K562 (cell line): ENCODE measurements around the gene INTS4. TPM values are rescaled to one million over a fixed set of nuclear protein-coding genes. Genes with fewer than 3 reads are reported as not detected.
A peak's percentile ranks its signal among the peaks of the same experiment; 100 is the strongest.
"Not testable (repeated sequence)": the region's sequence is repeated elsewhere in the genome, so short reads cannot be mapped to it uniquely, and the experiment has no call there.

Experiments used
- ATAC-seq: fragments of 200-7000 bp; cut with Tn5 transposase; 3 replicates; pipeline ENCODE4 v1.9.1; 2020; ENCODE audit warnings: moderate library complexity
- BruUV-seq: library from RNA; stranded (reverse); fragments of 400-500 nt; replicated peaks from 2 replicates; lab custom pipeline; 2021; lab: Mats Ljungman, UMichigan
- CTCF ChIA-PET: fragments of 300-600 bp; formaldehyde crosslinking; extraction: SDS; loops from one replicate; lab custom pipeline; 2021; ENCODE audit warnings: low intra/inter-chr PET ratio; lab: Yijun Ruan, JAX
- POLR2A ChIA-PET: fragments of 300-600, 350-650 bp; sonication (Branson Sonifier 250); formaldehyde crosslinking; extraction: SDS; loops from one replicate; lab custom pipeline; 2021; ENCODE audit warnings: antibody characterized with exemption, inconsistent platforms; lab: Yijun Ruan, JAX
- DNase-seq, 4 experiments: peaks; one replicate each; pipeline versions ENCODE4 v3.0.0 to v3.0.0-alpha.2; 2011 to 2018; ENCODE audit warnings: low spot score in 3 of 4, mixed read lengths in 3 of 4; ENCODE audit errors: extremely low read depth in 1 of 4
- FAIRE-seq: peaks from 2 replicates; lab custom pipeline; 2011; peaks lifted over from hg19 to GRCh38; lab: Jason Lieb, UNC
- H2AFZ ChIP-seq: 2 replicates; pipeline ENCODE4 v1.6.0; 2011; ENCODE audit warnings: low read depth, low read length, control low read depth, inconsistent platforms
- H3K27ac ChIP-seq: fragments of 200-600 bp; 3 replicates; pipeline ENCODE4 v1.8.0; 2011; ENCODE audit warnings: low read depth, mild to moderate bottlenecking, control low read depth, inconsistent platforms, low read length, moderate library complexity, mixed read lengths; ENCODE audit errors: extremely low read depth
- H3K27me3 ChIP-seq, 2 experiments: fragments of 300-600 bp in 1 of 2; 2 replicates in 1 of 2; 3 replicates in 1 of 2; pipeline versions ENCODE4 v1.6.0 to v1.8.0; 2011; ENCODE audit warnings: inconsistent platforms in 2 of 2, low read length in 2 of 2, mild to moderate bottlenecking in 1 of 2, mixed read lengths in 1 of 2, moderate library complexity in 1 of 2; ENCODE audit not compliant: control insufficient read depth in 2 of 2, insufficient read depth in 2 of 2
- H3K36me3 ChIP-seq: fragments of 300-600 bp; 3 replicates; pipeline ENCODE4 v1.8.0; 2011; ENCODE audit warnings: mild to moderate bottlenecking, low read length, inconsistent platforms; ENCODE audit not compliant: control insufficient read depth, insufficient read depth
- H3K4me1 ChIP-seq, 2 experiments: fragments of 200-600 bp in 1 of 2; replicated peaks in 1 of 2; 2 replicates in 1 of 2; 3 replicates in 1 of 2; pipeline versions ENCODE4 v1.5.1 to v1.8.0; 2011; ENCODE audit warnings: inconsistent platforms in 2 of 2, low read length in 2 of 2, mild to moderate bottlenecking in 1 of 2, mixed read lengths in 1 of 2, moderate library complexity in 1 of 2; ENCODE audit not compliant: control insufficient read depth in 2 of 2, insufficient read depth in 2 of 2
- H3K4me2 ChIP-seq: 2 replicates; pipeline ENCODE4 v1.6.1; 2011; ENCODE audit warnings: low read length, control low read depth, inconsistent platforms, mixed read lengths; ENCODE audit not compliant: insufficient read depth
- H3K4me3 ChIP-seq: fragments of 200-600 bp; sonication (generic), shearing (Covaris generic); 2 replicates; pipeline ENCODE4 v1.5.1; 2016; ENCODE audit warnings: control low read depth, inconsistent platforms
- H3K79me2 ChIP-seq: fragments of 200-600 bp; 3 replicates; pipeline ENCODE4 v1.8.0; 2011; ENCODE audit warnings: low read length, inconsistent platforms; ENCODE audit not compliant: control insufficient read depth, insufficient read depth
- H3K9ac ChIP-seq, 2 experiments: 2 replicates each; pipeline versions ENCODE4 v1.6.0 to v1.6.1; 2011; ENCODE audit warnings: low read depth in 2 of 2, low read length in 2 of 2, control low read depth in 1 of 2, inconsistent platforms in 1 of 2, mild to moderate bottlenecking in 1 of 2, mixed read lengths in 1 of 2; ENCODE audit not compliant: insufficient read depth in 1 of 2
- H3K9me1 ChIP-seq: one replicate; pipeline ENCODE4 v1.6.0; 2011; ENCODE audit warnings: inconsistent platforms, mild to moderate bottlenecking, low read length, moderate library complexity; ENCODE audit not compliant: control insufficient read depth, insufficient read depth
- H3K9me3 ChIP-seq: replicated peaks from 2 replicates; pipeline ENCODE4 v1.5.1; 2011; ENCODE audit warnings: low read depth, low read length, inconsistent platforms; ENCODE audit not compliant: control insufficient read depth, insufficient read depth
- H4K20me1 ChIP-seq: replicated peaks from 2 replicates; pipeline ENCODE4 v1.6.1; 2011; ENCODE audit warnings: low read length, inconsistent platforms, mixed read lengths; ENCODE audit not compliant: control insufficient read depth, insufficient read depth
- ARID1B ChIP-seq: fragments of 450-650 bp; IDR thresholded peaks from 2 replicates; pipeline ENCODE4 v1.6.1; 2016; ENCODE audit warnings: antibody characterized with exemption, mild to moderate bottlenecking, inconsistent platforms
- CBFA2T2 ChIP-seq: fragments of 450-650 bp; conservative IDR thresholded peaks from 2 replicates; pipeline ENCODE4 v1.6.1; 2017; ENCODE audit warnings: mild to moderate bottlenecking
- CBFA2T3 ChIP-seq: fragments of 450-650 bp; IDR thresholded peaks from 2 replicates; pipeline ENCODE4 v1.6.1; 2017
- EGR1 ChIP-seq: fragments of 450-650 bp; conservative IDR thresholded peaks from 2 replicates; pipeline ENCODE4 v1.6.1; 2017; ENCODE audit warnings: mild to moderate bottlenecking
- FOXM1 ChIP-seq, 2 experiments: fragments of 450-650 bp in 1 of 2; sonication (generic) in 1 of 2; formaldehyde crosslinking in 1 of 2; IDR thresholded peaks; 2 replicates each; pipeline versions ENCODE4 v1.6.1 to v1.9.0; 2017 to 2022; ENCODE audit warnings: low read depth in 2 of 2, mild to moderate bottlenecking in 2 of 2, missing genetic modification reagents in 1 of 2, moderate library complexity in 1 of 2
- ID3 ChIP-seq, 2 experiments: fragments of 250-450 bp in 1 of 2; fragments of 450-650 bp in 1 of 2; sonication (Bioruptor Pico) in 1 of 2; IDR thresholded peaks; 2 replicates each; pipeline versions ENCODE4 v1.6.1 to v1.8.0; 2016 to 2021; ENCODE audit warnings: mild to moderate bottlenecking in 2 of 2, moderate library complexity in 2 of 2, missing compliant biosample characterization in 1 of 2, missing genetic modification characterization in 1 of 2
- KDM1A ChIP-seq, 2 experiments: fragments of 450-650 bp; IDR thresholded peaks; 2 replicates each; pipeline ENCODE4 v1.6.1; 2016; ENCODE audit warnings: mild to moderate bottlenecking in 2 of 2
- MTA2 ChIP-seq: fragments of 450-650 bp; IDR thresholded peaks from 2 replicates; pipeline ENCODE4 v1.6.1; 2016; ENCODE audit warnings: low read depth
- NFE2 ChIP-seq: IDR thresholded peaks from 2 replicates; pipeline ENCODE4 v1.6.1; 2014; ENCODE audit warnings: antibody characterized with exemption, low read depth
- NRF1 ChIP-seq, 2 experiments: fragments of 450-650 bp; IDR thresholded peaks in 1 of 2; conservative IDR thresholded peaks in 1 of 2; 2 replicates each; pipeline ENCODE4 v1.6.1; 2014; ENCODE audit warnings: mild to moderate bottlenecking in 2 of 2
- PKNOX1 ChIP-seq: fragments of 450-650 bp; IDR thresholded peaks from 2 replicates; pipeline ENCODE4 v1.6.1; 2016
- POLR2AphosphoS5 ChIP-seq: IDR thresholded peaks from 2 replicates; pipeline ENCODE4 v1.6.1; 2011; ENCODE audit warnings: mild to moderate bottlenecking, low read depth, low read length, moderate library complexity; ENCODE audit not compliant: control insufficient read depth, insufficient read depth
- SMARCC2 ChIP-seq: fragments of 450-650 bp; IDR thresholded peaks from 2 replicates; pipeline ENCODE4 v1.6.1; 2017; ENCODE audit warnings: antibody characterized with exemption, moderate library complexity, mild to moderate bottlenecking, low read depth
- WGBS: fragments of 100-300 bp; shearing (Covaris generic); methylation state at CpG from one replicate; pipeline ENCODE4 v1.1.6; 2016; ENCODE audit warnings: low coverage, mixed read lengths; ENCODE audit not compliant: insufficient coverage; ENCODE audit errors: missing lambda C conversion rate; 5-methylcytosine and 5-hydroxymethylcytosine counted together
- in situ Hi-C: fragments of 300-500 bp; cut with MboI; formaldehyde crosslinking; loops from 4 replicates; pipeline ENCODE4 v1.15.0; 2018; ENCODE audit warnings: inconsistent platforms, mixed read lengths
- intact Hi-C: fragments of 100-400 bp; cut with micrococcal nuclease; formaldehyde crosslinking; loops from 2 replicates; pipeline ENCODE4 v1.14.2; 2022
- polyA plus RNA-seq, 8 experiments: library from polyadenylated mRNA; depleted of rRNA in 4 of 8; stranded (reverse) in 5 of 8; unstranded in 3 of 8; fragments of >200 nt; fragmentation: Nextera tagmentation in 2 of 8; fragmentation: Illumina TruSeq in 1 of 8; extraction: Ambion mirVana in 2 of 8; extraction: Trizol in 1 of 8; gene quantifications; 2 replicates each; pipeline versions ENCODE4 v1.2.1 to v1.2.3, GENCODE V29; 2011 to 2014; ENCODE audit warnings: inconsistent platforms in 1 of 8, missing spikeins in 1 of 8
- total RNA-seq, 7 experiments: library from RNA; depleted of rRNA in 6 of 7; stranded (reverse); fragments of >200 nt in 6 of 7; fragmentation: Illumina TruSeq in 2 of 7; extraction: Trizol in 2 of 7; gene quantifications; 2 replicates each; pipeline versions ENCODE4 v1.2.1 to v1.2.3, GENCODE V29; 2011 to 2021; ENCODE audit warnings: low replicate concordance in 1 of 7
- TF ChIP-seq, protein P1 (sequence below), 2 experiments: IDR thresholded peaks in 1 of 2; conservative IDR thresholded peaks in 1 of 2; 2 replicates each; pipeline ENCODE4 v1.6.1; 2016; ENCODE audit warnings: low read depth in 2 of 2, mild to moderate bottlenecking in 1 of 2, missing compliant biosample characterization in 1 of 2, missing genetic modification characterization in 1 of 2, moderate library complexity in 1 of 2
- TF ChIP-seq, protein P2 (sequence below): fragments of 200-800 bp; sonication (Bioruptor generic); IDR thresholded peaks from 2 replicates; pipeline ENCODE4 v1.6.1; 2017; ENCODE audit warnings: missing genetic modification characterization, missing compliant biosample characterization

Gene INTS4
- total and polyA plus RNA-seq, 9 of the 15 experiments (the other 6 are each of a cell fraction or from before 2014, with no cell fraction given) = 28.4 to 53.4 (median 44.5) TPM

GRCh38 chr11:77958583-77959177 lies 35.8 kb downstream of the INTS4 start:
- intact Hi-C loops; H3K9me1 ChIP-seq; H2AFZ ChIP-seq; H3K4me3 ChIP-seq; BruUV-seq; H3K9ac ChIP-seq; H3K79me2 ChIP-seq; H3K9me3 ChIP-seq; H3K27me3 ChIP-seq; FAIRE-seq; in situ Hi-C loops; H3K4me2 ChIP-seq; H4K20me1 ChIP-seq; CTCF ChIA-PET; TF ChIP-seq FOXM1 (CRISPR knock-in tag; IDR thresholded peaks at IDR 0.05; ENCODE audit: low read depth); ID3 (CRISPR knock-in tag; IDR thresholded peaks at IDR 0.05): not testable (repeated sequence)
- Histone ChIP-seq H3K4me1 (peaks cover 0 to 15% of the 10 kb centered on the region in 2 experiments; a peak in 2 of 5 replicates), H3K36me3 (peaks cover 31% of the 10 kb centered on the region), H3K27ac (peak overlapping the region; percentile 70; the same call in 2 of the 3 replicates)
- ATAC-seq (peak; percentile 97), DNase-seq (peak in 2 of 4 experiments; percentile 53 to 79)
- WGBS = 4% methylated on average over 3 of the region's 3 CpGs
- POLR2A ChIA-PET = interaction anchor here (1.9 kb wide), 1 partner anchor 36 kb away, joined by 6 read pairs; the partner anchor contains the start of gene INTS4
- TF ChIP-seq NFE2 = peak; percentile 16; the same call in 1 of the 2 replicates
- peak; percentile 49; the same call in 1 of the 2 replicates for TF ChIP-seq POLR2AphosphoS5
- peak; percentile 42 to 50; a peak in 2 of 4 replicates for TF ChIP-seq KDM1A (IDR thresholded peaks at IDR 0.05)
- TF ChIP-seq, protein P1, sequence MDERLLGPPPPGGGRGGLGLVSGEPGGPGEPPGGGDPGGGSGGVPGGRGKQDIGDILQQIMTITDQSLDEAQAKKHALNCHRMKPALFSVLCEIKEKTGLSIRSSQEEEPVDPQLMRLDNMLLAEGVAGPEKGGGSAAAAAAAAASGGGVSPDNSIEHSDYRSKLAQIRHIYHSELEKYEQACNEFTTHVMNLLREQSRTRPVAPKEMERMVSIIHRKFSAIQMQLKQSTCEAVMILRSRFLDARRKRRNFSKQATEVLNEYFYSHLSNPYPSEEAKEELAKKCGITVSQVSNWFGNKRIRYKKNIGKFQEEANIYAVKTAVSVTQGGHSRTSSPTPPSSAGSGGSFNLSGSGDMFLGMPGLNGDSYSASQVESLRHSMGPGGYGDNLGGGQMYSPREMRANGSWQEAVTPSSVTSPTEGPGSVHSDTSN (CRISPR knock-in tag; IDR thresholded peaks at IDR 0.05; ENCODE audit: low read depth) = not testable (repeated sequence)
- TF ChIP-seq, protein P1 (tag; conservative IDR thresholded peaks at IDR 0.05; ENCODE audit: low read depth) = peak; percentile 27; the same call in 1 of the 2 replicates
- TF ChIP-seq FOXM1 (IDR thresholded peaks at IDR 0.05; ENCODE audit: low read depth) = peak; percentile 38; the same call in 1 of the 2 replicates
- TF ChIP-seq MTA2 = peak; percentile 66
- TF ChIP-seq CBFA2T2 = peak; percentile 83
- peak; percentile 87 for TF ChIP-seq ARID1B
- TF ChIP-seq CBFA2T3 = peak; percentile 86
- TF ChIP-seq, protein P2, sequence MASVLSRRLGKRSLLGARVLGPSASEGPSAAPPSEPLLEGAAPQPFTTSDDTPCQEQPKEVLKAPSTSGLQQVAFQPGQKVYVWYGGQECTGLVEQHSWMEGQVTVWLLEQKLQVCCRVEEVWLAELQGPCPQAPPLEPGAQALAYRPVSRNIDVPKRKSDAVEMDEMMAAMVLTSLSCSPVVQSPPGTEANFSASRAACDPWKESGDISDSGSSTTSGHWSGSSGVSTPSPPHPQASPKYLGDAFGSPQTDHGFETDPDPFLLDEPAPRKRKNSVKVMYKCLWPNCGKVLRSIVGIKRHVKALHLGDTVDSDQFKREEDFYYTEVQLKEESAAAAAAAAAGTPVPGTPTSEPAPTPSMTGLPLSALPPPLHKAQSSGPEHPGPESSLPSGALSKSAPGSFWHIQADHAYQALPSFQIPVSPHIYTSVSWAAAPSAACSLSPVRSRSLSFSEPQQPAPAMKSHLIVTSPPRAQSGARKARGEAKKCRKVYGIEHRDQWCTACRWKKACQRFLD (CRISPR knock-in tag) = 0 out of 2 replicates have a peak, but pooled peaks have one; percentile 30
- TF ChIP-seq PKNOX1 = peak; percentile 38; the same call in 1 of the 2 replicates
- peak; percentile 70; the same call in 1 of the 2 replicates for TF ChIP-seq SMARCC2
- peak; percentile 89 for TF ChIP-seq ID3 (tag; IDR thresholded peaks at IDR 0.05)
- peak; percentile 38 to 56; a peak in 3 of 4 replicates for TF ChIP-seq NRF1 (conservative IDR thresholded peaks at IDR 0.05 in 1 of 2, IDR thresholded peaks at IDR 0.05 in 1 of 2)
- peak; percentile 79 for TF ChIP-seq EGR1
